ENCODE measurements around the gene CDCA7L.

Gene CDCA7L

GRCh38 chr7:21945454-21946221, at the start of gene CDCA7L:
TSS of gene CDCA7L (minus strand) at chr7:21945899. CDS start at chr7:21945804, 95 bp downstream.
- peak; percentile 21 for DNase-seq (ENCODE audit: low read depth, low spot score)

GRCh38 chr7:21986096-21986495, 40.4 kb upstream of the CDCA7L start:
- no peak for DNase-seq (ENCODE audit: low read depth, low spot score)

- no peak for DNase-seq (ENCODE audit: low read depth, low spot score)
These were observed 38.3 kb upstream of the CDCA7L start for GRCh38 chr7:21984042-21984441.

- no peak for DNase-seq (ENCODE audit: low read depth, low spot score)
These were observed 37.4 kb upstream of the CDCA7L start for GRCh38 chr7:21983056-21983455.

- no peak for DNase-seq (ENCODE audit: low read depth, low spot score)
These were observed 35.8 kb upstream of the CDCA7L start for GRCh38 chr7:21981524-21981923.

GRCh38 chr7:21980926-21981500, 35.3 kb upstream of the CDCA7L start:
- no peak for DNase-seq (ENCODE audit: low read depth, low spot score)

- no peak for DNase-seq (ENCODE audit: low read depth, low spot score)
These were observed 26.7 kb upstream of the CDCA7L start for GRCh38 chr7:21972397-21972784.

- DNase-seq (ENCODE audit: low read depth, low spot score), result no peak
These were observed 26.2 kb upstream of the CDCA7L start for GRCh38 chr7:21971780-21972396.

GRCh38 chr7:21969822-21970221, 24.1 kb upstream of the CDCA7L start:
- DNase-seq (ENCODE audit: low read depth, low spot score), result no peak

GRCh38 chr7:21967598-21968003, 21.9 kb upstream of the CDCA7L start:
- no peak for DNase-seq (ENCODE audit: low read depth, low spot score)

- no peak for DNase-seq (ENCODE audit: low read depth, low spot score)
These were observed 20.6 kb upstream of the CDCA7L start for GRCh38 chr7:21966271-21966670.

- DNase-seq (ENCODE audit: low read depth, low spot score), result no peak
These were observed 19.6 kb upstream of the CDCA7L start for GRCh38 chr7:21965291-21965690.

GRCh38 chr7:21962677-21963076, 17.0 kb upstream of the CDCA7L start:
- no peak for DNase-seq (ENCODE audit: low read depth, low spot score)

GRCh38 chr7:21960922-21961321, 15.2 kb upstream of the CDCA7L start:
- no peak for DNase-seq (ENCODE audit: low read depth, low spot score)

- no peak for DNase-seq (ENCODE audit: low read depth, low spot score)
These were observed 13.7 kb upstream of the CDCA7L start for GRCh38 chr7:21959387-21959776.

GRCh38 chr7:21953781-21954180, 8.1 kb upstream of the CDCA7L start:
- no peak for DNase-seq (ENCODE audit: low read depth, low spot score)

- no peak for DNase-seq (ENCODE audit: low read depth, low spot score)
These were observed 3.3 kb upstream of the CDCA7L start for GRCh38 chr7:21948887-21949540.

- no peak for DNase-seq (ENCODE audit: low read depth, low spot score)
These were observed 2.7 kb upstream of the CDCA7L start for GRCh38 chr7:21948364-21948763.

- no peak for DNase-seq (ENCODE audit: low read depth, low spot score)
These were observed 2.2 kb upstream of the CDCA7L start for GRCh38 chr7:21947946-21948345.

GRCh38 chr7:21947056-21947455, 1.4 kb upstream of the CDCA7L start:
- no peak for DNase-seq (ENCODE audit: low read depth, low spot score)

GRCh38 chr7:21946222-21946709, 567 bp upstream of the CDCA7L start:
- DNase-seq (ENCODE audit: low read depth, low spot score), result no peak
